ENCODE results near the gene EPHA5.

GRCh38 chr4:65399084-65399483 lies 271.2 kb downstream of the EPHA5 start:
- TF ChIP-seq, protein P1, sequence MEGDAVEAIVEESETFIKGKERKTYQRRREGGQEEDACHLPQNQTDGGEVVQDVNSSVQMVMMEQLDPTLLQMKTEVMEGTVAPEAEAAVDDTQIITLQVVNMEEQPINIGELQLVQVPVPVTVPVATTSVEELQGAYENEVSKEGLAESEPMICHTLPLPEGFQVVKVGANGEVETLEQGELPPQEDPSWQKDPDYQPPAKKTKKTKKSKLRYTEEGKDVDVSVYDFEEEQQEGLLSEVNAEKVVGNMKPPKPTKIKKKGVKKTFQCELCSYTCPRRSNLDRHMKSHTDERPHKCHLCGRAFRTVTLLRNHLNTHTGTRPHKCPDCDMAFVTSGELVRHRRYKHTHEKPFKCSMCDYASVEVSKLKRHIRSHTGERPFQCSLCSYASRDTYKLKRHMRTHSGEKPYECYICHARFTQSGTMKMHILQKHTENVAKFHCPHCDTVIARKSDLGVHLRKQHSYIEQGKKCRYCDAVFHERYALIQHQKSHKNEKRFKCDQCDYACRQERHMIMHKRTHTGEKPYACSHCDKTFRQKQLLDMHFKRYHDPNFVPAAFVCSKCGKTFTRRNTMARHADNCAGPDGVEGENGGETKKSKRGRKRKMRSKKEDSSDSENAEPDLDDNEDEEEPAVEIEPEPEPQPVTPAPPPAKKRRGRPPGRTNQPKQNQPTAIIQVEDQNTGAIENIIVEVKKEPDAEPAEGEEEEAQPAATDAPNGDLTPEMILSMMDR (IDR thresholded peaks at IDR 0.05 in 2 of 3, conservative IDR thresholded peaks at IDR 0.05 in 1 of 3; ENCODE audit: borderline replicate concordance in 1 of 3, insufficient read depth in 1 of 3, low read depth in 2 of 3, low read length in 2 of 3), result no peak
- TF ChIP-seq EZH2phosphoT487 (IDR thresholded peaks at IDR 0.05; ENCODE audit: borderline replicate concordance), result no peak
- TF ChIP-seq SRF (IDR thresholded peaks at IDR 0.05; ENCODE audit: low read depth), result no peak
- TF ChIP-seq EZH2 (IDR thresholded peaks at IDR 0.05), result no peak
- TF ChIP-seq CEBPB (IDR thresholded peaks at IDR 0.05; ENCODE audit: low read depth), result no peak

Data from HCT116 (cell line).